Right hindlimb (tissue), 1 donor: Measurements from ENCODE around the gene COL5A1.

Experiments
- DNase-seq: peaks from one replicate; pipeline ENCODE4 v3.0.0-alpha.2; 2018

Gene COL5A1

DNA sequence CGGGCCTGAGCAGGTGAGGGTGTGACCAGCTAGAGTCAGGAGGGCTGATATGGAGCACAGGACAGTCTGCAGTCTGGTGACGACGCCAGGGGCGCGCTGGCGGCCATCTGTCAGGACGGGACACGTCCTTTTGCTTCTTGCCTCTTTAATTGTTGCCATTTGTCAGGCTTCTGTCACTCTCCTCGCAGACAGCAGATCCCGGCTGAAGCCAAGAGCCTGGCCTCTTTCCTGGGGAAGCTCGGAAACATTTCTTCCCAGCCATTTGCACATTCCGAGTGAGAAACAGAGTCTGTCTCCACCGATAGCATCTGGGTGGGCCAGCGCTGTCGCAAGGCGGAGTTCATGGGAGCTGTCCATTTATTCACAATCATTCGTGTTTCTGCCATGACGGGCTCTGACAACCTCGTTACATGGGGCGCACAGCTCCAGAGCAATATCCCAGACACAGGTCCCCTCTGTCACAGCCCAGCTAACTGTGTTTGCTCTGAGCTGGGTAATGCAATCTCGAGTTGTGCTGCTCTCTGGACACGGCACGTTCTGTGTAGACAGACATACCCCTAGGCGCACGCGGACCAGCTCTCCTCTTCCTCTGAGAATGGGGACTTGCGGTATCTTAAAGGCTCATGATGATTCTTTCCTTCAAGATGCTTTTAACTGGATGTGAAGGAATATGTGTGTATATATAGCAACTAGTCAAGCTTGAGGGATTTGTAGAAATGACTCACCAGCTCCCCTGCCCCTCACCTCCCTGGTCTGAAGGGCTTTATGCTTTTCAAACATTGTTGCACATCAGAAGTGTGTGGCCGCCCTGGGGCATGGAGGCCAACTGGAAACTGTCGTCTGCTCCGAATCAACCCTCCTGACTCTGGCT lies 133.7 kb downstream of the COL5A1 start:
- DNase-seq: no peak

DNA sequence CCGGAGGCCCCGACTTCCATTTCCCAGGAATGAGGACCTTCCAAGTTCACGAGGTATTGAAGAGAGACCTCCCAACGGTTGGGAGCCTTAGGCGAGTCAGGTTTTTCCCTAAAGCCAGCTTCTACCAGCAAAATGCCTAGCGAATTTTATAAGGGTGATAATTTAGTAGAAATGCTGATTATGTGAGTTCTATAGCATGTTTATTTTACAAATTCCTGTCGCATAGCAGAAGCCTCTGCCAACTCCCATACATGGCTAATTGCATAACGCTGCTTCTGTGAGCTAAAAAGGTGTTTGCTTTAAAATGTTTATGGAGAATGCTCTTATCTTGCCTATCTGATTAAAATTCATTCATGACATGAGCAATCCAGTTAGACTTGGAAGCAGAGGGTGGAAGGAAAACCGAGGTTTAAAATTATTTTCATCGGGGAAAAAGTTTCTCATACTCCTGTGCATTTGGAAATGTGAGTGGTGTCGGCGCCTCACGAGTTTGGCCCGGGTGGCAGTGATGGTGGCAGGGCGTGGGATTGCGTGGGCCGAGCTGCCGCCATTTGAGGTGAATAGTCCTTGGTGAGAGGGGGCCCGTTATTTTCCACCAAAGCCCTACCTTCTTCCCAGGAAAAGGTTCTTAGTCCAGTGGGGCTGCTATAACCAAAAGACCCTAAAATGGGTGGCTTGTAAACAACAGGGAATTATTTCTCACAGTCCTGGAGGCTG lies 134.6 kb downstream of the COL5A1 start:
- DNase-seq: no peak

DNA sequence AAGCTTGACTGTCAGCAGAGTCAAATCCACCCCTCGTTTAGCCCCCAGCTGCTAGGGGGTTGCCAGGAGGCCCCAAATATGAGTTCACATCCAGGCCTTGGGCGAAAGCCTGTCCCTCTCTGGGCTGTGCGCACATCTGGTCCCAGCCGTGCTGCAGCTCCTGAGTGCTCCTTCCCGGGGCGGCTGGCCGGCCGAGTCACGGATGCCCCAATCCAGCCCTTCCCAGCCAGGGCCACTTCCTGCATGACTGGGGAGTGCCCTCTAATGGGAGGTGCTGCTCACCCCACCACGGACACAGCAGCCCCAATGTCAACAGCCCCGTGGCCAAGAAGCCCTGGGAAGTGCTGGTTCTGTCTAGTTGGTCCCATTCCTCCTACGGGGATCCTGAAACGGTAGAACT lies 135.6 kb downstream of the COL5A1 start:
- no peak for DNase-seq

DNA sequence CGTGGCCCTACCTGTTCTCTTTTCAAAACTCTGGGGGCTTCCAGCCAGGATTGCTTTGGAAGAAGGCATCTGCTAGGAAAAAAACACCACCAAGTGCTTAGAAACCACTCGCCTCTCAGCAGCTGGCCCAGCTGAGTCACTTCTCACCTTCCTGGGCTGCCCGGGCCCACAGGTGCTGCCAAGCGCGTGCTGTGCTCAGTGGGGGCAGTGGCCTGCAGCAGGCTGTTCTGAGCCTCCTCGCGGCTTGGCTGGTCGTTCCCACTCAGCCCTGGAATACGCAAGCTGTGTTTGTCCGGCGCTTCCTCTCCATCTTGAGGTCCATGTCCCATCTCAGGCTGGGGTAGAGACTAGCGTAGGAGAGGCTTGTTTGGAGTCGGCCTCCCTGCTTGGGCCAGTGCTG lies 136.6 kb downstream of the COL5A1 start:
- DNase-seq: no peak

DNA sequence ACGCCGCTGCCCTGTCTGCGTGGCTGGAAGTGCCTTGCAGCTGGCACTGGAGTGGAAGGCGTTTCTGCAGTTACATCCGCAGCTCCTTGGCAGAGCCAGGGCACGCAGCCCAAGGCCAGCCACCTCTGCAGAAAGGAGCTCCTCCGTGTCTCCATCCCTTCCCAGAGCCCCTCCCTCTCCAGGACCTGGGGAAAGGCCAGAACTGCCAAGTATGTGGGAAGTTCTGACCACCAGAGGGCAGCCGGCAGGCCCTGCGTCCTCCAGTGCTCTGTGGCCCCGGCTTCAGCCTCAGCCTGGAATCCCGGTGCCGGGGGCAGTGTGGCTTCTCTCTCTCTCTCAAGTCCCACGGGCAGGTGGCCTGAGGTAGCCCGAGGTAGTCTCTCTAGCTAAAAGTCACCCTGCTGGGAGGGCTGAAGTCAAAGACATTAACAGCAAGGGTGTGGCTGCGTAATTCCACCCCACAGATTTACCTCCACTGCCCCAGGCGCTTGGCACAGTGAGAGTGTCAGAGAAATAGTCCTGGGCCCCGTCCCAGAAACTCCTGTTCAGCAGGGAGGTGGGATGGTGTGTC lies 137.3 kb downstream of the COL5A1 start:
- DNase-seq: peak; percentile 84

DNA sequence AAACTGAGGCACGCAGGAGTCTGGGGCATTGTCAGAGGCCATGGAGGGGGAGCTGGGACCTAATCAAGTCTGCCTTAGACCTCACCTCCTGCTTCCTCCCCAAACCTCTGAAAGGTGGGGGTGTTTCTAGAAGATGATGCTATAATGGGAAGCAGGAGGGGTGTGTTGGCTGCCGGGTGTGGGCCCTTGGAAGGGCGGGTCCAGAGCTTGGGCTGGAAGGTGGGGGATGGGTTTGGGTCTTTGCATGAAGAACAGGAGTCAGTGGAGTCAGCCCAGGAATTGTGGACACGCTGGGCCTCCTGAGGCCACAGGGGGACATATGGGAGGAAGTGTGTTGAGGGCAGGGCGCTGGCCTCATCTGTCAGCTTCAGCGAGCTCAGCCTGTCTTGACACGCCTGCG lies 138.0 kb downstream of the COL5A1 start:
- DNase-seq: no peak

DNA sequence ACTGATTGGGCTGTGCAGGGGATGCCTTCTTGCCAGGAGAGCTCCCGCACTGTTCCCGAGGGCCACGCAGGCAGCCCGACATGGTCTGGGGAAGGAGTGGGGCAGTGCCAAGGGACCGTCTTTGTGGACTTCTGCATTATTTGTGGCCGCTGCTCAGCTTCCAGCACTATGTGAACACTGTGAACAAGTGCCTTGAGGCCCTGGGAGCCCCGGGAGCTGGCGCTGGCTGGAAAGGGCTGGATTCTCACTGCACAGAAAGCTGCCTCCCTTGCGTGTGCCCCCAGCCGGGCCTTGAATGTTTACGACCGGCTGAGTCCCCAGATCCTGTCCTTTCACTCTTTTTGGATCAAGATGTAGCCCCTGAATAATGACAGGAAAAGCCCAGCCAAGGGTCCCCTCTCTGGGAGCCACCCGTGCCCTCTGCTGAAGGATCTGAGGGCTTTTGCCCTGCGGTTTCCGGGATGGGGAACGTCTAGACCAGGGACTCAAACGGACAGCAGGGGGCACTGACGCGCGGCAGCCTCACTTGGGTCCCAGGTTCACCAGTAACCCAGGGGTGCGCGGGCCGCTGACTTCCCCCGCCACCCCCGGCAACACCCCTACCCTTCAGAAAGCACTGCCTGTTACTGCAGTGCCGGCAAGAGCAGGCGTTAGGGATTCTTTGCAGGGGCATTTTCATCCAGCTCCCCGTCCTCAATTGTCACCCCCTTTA lies 140.1 kb downstream of the COL5A1 start:
- DNase-seq: no peak

DNA sequence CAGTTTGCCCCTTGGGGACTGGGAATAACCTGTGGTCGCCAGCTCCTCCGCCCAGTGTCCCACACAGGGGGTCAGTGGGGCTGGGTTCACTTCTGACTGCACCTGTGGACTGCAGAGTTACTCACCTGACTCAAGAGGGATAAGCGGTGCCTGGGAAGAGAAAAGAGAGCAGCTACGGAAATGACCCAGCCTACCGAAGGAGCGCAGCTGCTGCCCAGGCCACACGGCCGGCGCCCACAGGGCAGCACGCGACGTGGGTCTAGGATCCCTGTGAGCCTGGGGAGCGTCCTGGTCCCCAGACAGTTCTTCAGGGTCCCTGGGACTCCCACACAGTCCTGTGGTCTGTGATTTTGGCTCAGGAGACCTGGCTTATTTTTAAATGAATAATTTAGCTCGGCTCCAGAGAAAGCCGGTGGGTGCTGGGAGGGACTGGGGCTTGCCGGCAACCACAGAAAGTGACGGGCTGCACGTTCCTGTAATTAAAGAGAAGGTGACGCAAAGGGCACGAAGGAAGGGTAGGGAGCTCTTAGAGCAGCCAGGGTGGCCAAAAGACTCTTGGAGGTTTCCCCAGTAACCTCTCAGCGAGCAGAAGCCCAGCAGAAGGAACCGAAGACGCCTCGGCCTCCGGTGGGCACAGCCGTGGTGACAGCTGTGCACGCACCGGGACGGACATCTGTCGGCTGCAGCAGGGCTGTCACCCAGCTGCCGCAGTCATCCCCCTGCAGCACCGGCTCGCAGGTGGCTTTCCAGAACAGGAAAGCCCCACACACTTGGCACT lies 141.5 kb downstream of the COL5A1 start:
- no peak for DNase-seq

DNA sequence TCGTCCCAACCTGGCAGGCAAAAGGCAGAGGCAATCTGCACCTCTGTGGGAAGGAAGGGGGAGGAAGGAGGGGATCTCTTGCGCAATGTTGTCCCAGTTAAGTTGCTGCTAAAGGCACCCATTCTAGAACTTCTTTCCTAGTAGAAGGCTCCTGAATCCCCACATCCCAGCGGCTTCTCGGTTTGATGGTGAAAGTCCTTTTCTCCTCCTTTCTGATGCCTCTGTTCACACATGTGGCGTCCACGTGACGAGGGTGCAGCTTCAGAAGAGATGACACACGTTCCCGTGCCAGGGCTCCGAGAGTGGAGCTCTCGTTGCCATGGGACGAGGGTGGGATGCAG lies 142.1 kb downstream of the COL5A1 start:
- no peak for DNase-seq

DNA sequence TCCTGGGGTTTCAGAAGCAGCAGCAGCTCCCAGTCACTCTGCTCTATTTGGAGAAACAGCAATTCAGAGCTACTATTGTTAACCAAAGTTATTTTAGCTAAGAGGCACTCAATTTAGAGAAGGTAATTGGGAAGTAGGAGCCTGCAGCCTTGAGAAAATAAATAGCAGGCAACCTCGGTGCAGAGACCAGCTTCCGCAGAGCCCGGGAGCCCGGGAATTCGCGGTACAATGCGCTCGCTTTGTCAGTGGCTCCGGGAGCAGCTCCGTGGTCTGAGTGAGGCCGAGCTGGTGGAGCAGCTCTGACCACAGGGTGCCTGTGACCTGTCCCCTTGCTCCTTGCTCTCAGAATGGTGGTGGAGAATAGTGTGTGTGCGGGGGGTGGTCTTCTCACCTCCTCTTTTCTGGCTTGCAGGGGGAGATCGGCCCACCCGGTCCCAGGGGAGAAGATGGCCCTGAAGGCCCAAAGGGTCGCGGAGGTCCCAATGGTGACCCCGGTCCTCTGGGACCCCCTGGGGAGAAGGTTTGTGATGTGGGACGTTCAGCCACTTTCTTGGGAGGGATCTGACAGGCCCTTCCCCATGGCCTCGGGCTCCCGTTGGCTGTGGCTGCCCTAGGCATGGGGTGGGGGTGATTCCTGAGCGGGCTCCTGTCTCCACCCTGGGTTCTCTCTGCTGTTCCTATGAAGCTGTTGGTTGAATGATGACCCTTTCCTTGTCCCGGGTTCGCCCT lies 143.1 kb downstream of the COL5A1 start:
- no peak for DNase-seq

DNA sequence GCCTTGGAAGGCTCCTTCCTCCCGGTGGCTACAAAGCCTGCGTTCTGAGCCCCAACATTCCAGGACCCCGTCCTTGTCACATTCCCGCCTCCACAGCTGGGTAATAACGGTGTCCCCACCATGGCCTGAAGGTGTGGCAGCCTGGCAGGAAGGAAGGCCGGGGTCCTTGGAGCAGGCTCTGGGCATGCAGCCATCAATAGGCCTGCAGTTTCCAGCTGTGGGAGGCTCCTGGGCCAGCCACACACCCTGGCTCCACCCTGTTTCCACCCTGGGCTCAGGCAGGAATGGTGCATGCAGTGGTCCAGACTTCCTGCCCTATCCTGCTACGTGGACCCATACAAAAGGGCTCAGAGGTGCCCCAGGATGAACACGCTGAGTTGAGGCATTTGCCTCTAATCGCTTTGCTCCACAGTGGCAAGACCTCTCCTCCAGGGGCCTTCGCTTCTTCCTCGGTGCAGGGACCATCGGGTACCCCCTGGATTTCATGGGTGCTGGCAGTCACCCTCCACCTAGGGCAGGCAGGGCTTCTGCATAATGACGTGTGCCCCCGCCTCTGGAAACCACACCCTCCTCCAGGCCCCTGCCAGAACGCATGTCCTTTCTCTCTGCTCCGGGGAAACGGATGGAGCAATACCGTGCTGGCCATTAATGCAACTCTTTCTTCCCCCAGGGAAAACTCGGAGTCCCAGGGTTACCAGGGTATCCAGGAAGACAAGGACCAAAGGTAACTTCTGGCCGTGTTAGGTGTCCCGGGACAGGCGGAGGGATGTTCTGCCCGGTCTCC lies 143.9 kb downstream of the COL5A1 start:
- peak; percentile 82 for DNase-seq

DNA sequence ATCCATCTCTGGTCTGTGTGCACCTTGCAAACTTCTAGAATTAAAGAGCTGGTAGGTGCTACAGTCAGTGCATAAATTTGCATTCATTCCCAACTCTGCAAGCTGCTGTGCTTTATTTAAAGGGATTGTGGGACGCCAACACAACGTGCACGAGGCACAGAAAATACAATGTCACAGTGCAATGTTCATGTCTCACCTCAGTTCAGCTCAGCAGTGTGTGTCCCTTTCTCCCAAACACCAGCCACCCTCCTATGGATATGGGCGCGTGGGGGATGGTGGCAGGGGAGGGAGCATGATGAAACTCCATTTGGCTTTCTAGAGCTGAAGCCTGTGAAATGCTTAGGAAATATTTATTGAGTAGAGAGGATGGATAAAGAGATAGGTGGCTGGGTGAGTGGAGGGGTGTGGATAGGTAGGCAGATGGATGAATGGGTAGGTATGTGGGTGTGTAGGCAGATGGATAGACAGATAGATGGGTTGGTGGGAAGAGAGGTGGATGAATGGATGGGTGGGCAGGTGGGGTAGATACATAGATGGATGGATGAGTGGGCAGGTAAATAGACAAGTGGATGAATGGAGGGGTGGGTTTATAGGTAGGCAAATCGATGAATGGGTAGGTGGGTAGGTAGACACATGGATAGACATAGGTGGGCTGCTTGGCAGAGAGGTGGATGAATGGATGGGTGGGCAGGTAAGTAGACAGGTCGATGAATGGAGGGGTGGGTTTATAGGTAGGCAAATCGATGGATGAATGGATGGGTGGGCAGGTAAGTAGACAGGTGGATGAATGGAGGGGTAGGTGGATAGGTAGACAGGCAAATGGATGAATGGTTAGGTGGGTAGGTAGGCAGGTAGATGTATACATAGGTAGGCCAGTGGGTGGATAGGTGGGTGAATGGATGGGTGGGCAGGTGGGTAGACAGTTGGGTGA lies 146.3 kb downstream of the COL5A1 start:
- no peak for DNase-seq

DNA sequence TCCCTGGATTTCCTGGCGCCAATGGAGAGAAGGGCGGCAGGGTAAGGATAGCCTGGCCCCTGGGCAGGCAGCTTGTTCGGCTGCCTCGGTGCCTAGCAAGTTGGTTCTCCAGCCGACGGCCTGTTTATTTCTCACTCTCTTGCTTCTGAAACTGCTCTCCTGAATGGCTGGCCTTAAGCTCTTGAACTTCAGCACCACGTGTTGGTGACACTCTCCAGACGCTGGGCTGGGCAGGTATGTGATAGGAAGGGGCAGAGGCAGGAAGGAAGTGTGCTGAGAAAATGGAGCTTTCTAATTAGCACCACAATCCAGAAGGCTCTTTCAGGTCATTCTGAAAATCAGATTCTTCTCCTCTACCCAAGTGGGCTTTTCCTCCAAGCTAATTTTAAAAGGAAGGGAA lies 147.6 kb downstream of the COL5A1 start:
- DNase-seq: no peak

DNA sequence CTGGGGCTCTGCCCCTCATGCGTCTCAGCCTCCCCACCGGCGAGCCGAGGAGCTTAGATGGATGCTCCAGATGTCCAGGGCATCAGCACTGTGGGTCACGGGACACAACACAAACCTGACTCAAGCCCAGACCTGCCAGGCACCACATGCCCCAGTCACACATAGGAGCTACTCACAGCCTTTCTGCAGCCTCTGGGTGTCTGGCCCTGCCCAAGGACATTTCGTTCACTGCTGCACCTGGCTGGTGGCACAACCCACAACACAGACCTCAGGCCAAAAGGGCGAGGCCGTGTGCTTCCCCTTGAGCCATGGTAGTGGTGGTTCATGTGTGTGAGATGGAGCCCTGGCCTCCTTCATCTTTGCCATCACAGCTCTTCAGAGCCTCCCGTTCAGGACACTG lies 149.4 kb downstream of the COL5A1 start:
- DNase-seq: no peak

DNA sequence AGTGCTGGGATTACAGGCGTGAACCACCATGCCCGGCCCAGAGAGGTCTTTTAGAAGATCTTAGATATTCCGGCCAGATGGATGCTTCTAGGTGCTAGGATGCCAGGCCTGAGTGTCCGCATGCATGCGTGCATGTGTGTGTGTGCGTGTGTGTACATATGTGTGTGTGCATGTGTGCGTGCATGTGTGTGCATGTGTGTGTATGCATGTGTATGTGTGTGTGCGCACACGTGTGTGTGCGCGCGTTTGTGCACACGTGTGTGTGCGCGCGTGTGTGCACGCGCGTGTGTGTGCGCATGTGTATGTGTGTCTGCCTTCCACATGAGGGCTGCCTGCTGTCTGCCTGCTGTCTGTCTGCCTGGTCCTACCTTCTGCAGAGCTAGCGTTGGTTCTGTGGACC lies 151.0 kb downstream of the COL5A1 start:
- DNase-seq: no peak

DNA sequence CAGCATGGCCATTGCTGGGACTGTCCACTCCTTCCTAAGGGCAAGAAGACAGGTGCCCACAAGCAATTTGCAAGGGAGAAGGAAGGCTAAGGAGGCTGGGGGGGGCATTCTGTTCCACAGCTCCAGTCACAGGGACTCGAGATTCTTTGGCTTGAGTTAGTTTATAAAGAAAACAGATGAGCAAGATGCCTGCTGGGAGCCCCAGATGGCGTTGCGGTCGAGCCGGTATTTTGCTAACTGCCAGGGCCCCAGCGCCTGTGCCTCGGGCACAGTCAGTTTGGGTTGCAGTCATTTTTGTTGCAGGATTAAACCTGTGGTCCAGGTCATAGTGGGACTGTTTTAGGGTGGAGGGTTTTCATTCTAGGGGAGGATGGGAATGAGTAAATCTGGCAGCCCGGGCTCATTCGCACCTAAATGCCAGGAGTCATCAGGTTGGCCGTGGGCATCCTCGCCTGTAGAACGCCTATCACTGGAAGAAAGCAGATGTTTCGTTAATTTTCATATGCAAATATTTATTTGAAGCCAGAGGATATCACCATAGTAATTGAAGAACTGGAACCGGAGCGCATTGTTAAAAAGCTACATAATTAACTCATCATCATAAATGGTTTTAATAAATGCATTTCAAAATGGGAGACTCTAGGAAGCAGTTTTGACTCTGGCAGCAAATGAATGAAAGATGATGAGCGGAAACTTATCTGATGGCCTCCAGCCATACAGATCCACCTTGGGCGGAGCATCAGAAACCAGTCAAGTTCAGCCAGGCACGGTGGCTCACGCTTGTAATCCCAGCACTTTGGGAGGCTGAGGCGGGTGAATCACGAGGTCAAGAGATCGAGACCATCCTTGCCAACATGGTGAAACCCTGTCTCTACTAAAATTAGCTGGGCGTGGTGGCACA lies 151.9 kb downstream of the COL5A1 start:
- no peak for DNase-seq

DNA sequence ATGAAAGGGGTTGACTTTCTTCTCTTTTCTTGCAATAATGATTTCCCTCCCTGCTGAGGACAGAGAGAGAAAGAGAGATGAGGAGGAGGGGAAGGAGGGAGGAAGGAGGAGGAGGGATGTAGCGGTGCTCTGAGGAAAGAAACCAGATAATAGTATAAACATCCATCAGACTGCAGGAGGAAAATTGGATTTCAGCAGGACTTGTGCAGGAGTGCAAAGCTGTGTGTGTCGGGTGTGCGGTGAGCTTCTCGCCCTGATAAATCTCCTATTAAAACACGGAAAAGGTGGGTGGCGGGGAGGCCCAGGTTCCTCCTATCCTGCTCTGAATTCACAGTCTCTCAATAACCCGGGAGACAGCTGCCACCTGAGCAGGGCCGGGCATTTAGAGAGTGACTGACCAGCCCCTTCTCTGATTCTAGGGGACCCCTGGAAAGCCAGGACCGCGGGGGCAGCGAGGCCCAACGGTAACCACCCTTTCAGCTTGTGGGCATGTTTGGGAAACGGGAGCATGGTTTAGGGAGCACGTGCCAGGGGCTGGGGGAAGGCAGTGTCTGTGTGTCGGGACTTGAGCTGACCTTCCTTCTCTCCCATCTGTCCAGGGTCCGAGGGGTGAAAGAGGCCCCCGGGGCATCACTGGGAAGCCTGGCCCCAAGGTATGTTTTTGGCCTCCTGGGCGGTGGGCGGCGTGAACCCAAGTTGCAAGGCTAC lies 153.2 kb downstream of the COL5A1 start:
- no peak for DNase-seq

DNA sequence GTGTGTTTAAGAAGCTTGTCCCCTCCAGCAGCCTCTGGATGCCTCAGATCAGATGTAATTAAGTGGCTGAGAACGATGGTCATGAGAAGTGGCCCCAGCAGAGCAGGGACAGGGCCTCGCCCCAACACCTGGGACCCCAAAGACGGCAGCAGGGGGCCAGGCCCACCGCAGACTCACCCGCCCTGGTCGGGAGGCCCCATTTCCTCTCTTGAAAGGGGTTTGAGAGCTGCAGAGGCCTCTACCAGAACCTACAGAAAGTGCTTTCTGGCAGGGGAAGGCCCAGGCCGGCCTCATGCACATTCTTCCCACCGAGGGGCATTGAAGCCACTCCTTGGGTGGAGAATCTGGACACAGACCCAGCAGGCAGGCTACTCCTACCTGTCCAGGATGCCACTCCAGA lies 153.8 kb downstream of the COL5A1 start:
- no peak for DNase-seq
